Duodenal mucosa (tissue), 2 donors: ENCODE measurements around the gene CRYBB2.
"Not testable (repeated sequence)": the region's sequence is repeated elsewhere in the genome, so short reads cannot be mapped to it uniquely, and the experiment has no call there.

Experiments
- H3K27ac ChIP-seq: one replicate; pipeline ENCODE4 v1.7.0; 2013; ENCODE audit warnings: low read depth, low read length
- H3K27me3 ChIP-seq, 2 donors: one replicate each; pipeline ENCODE4 v1.7.0; 2013; ENCODE audit warnings: low read length in 2 of 2, control low read depth in 1 of 2; ENCODE audit not compliant: insufficient read depth in 2 of 2, control insufficient read depth in 1 of 2
- H3K36me3 ChIP-seq, 2 donors: one replicate each; pipeline ENCODE4 v1.7.0; 2013; ENCODE audit warnings: low read length in 2 of 2, control low read depth in 1 of 2; ENCODE audit not compliant: insufficient read depth in 2 of 2, control insufficient read depth in 1 of 2
- H3K4me1 ChIP-seq, 2 donors: one replicate each; pipeline ENCODE4 v1.7.0; 2013; ENCODE audit warnings: low read length in 2 of 2, control low read depth in 1 of 2; ENCODE audit not compliant: insufficient read depth in 2 of 2, control insufficient read depth in 1 of 2
- H3K4me3 ChIP-seq, 2 donors: one replicate each; pipeline ENCODE4 v1.7.0; 2013; ENCODE audit warnings: low read length in 2 of 2, low read depth in 1 of 2
- H3K9ac ChIP-seq, 2 donors: one replicate each; pipeline ENCODE4 v1.7.0; 2013; ENCODE audit warnings: low read length in 2 of 2, low read depth in 1 of 2
- H3K9me3 ChIP-seq, 2 donors: one replicate each; pipeline ENCODE4 v1.7.0; 2013; ENCODE audit warnings: low read length in 2 of 2, control low read depth in 1 of 2; ENCODE audit not compliant: control insufficient read depth in 1 of 2

The CRYBB2 gene

GRCh38 chr22:25219211-25219689 is at the start of gene CRYBB2:
TSS of gene CRYBB2 (plus strand) at chr22:25219639. CDS start at chr22:25221430, 1,791 bp downstream.
- Histone ChIP-seq H3K4me3 (no peak within 1 kb of the TSS), H3K9me3 (no peaks in the 10 kb centered on the region), H3K27me3 (peaks cover 0 to 9% of the 10 kb centered on the region in 2 donors), H3K4me1 (no peaks in the 10 kb centered on the region), H3K27ac (no peak within 1 kb of the TSS), H3K36me3 (no peaks in the 10 kb centered on the region), H3K9ac (no peak within 1 kb of the TSS)

- peaks cover 13 to 35% of the 10 kb centered on the region in 2 donors for H3K36me3 ChIP-seq
Observed at GRCh38 chr22:25170426-25170980, 48.9 kb upstream of the CRYBB2 start.

GRCh38 chr22:25172153-25172552 is 47.3 kb upstream of the CRYBB2 start:
- H3K27me3 ChIP-seq: no peaks in the 10 kb centered on the region
- H3K9ac ChIP-seq: no peak overlapping the region
- no peak overlapping the region for H3K27ac ChIP-seq
- no peaks in the 10 kb centered on the region for H3K4me1 ChIP-seq
- no peaks in the 10 kb centered on the region for H3K9me3 ChIP-seq
- H3K4me3 ChIP-seq: no peak overlapping the region
- H3K36me3 ChIP-seq: peaks cover 21 to 50% of the 10 kb centered on the region in 2 donors

More at GRCh38 chr22:25170426-25170980, 48.9 kb upstream of the CRYBB2 start:
- Histone ChIP-seq H3K9ac (no peak overlapping the region), H3K27ac (no peak overlapping the region), H3K4me3 (no peak overlapping the region), H3K4me1 (no peaks in the 10 kb centered on the region), H3K9me3 (no peaks in the 10 kb centered on the region), H3K27me3 (no peaks in the 10 kb centered on the region)

- H3K9me3 ChIP-seq: no peaks in the 10 kb centered on the region
- H3K27ac ChIP-seq: no peak overlapping the region
- H3K4me3 ChIP-seq: no peak overlapping the region
- H3K9ac ChIP-seq: no peak overlapping the region
- no peaks in the 10 kb centered on the region for H3K4me1 ChIP-seq
- no peaks in the 10 kb centered on the region for H3K27me3 ChIP-seq
- peaks cover 21 to 55% of the 10 kb centered on the region in 2 donors for H3K36me3 ChIP-seq
Observed at GRCh38 chr22:25174156-25174887, 45.1 kb upstream of the CRYBB2 start.

GRCh38 chr22:25174888-25175411 is 44.5 kb upstream of the CRYBB2 start:
- Histone ChIP-seq H3K27ac (no peak overlapping the region), H3K9me3 (no peaks in the 10 kb centered on the region), H3K4me3 (no peak overlapping the region), H3K27me3 (no peaks in the 10 kb centered on the region), H3K9ac (no peak overlapping the region), H3K4me1 (no peaks in the 10 kb centered on the region), H3K36me3 (peaks cover 21 to 59% of the 10 kb centered on the region in 2 donors)

- Histone ChIP-seq H3K9me3 (no peaks in the 10 kb centered on the region), H3K27ac (no peak overlapping the region), H3K9ac (no peak overlapping the region), H3K4me3 (no peak overlapping the region), H3K27me3 (no peaks in the 10 kb centered on the region), H3K36me3 (peaks cover 26 to 65% of the 10 kb centered on the region in 2 donors), H3K4me1 (no peaks in the 10 kb centered on the region)
Observed at GRCh38 chr22:25176175-25176574, 43.3 kb upstream of the CRYBB2 start.

GRCh38 chr22:25176799-25177198 is 42.6 kb upstream of the CRYBB2 start:
- no peaks in the 10 kb centered on the region for H3K4me1 ChIP-seq
- H3K9me3 ChIP-seq: no peaks in the 10 kb centered on the region
- no peak overlapping the region for H3K27ac ChIP-seq
- H3K4me3 ChIP-seq: no peak overlapping the region
- H3K36me3 ChIP-seq: peaks cover 26 to 69% of the 10 kb centered on the region in 2 donors
- no peak overlapping the region for H3K9ac ChIP-seq
- no peaks in the 10 kb centered on the region for H3K27me3 ChIP-seq

GRCh38 chr22:25177226-25177625 is 42.2 kb upstream of the CRYBB2 start:
- H3K36me3 ChIP-seq: peaks cover 23 to 65% of the 10 kb centered on the region in 2 donors
- no peak overlapping the region for H3K27ac ChIP-seq
- H3K4me1 ChIP-seq: no peaks in the 10 kb centered on the region
- no peak overlapping the region for H3K4me3 ChIP-seq
- no peak overlapping the region for H3K9ac ChIP-seq
- no peaks in the 10 kb centered on the region for H3K27me3 ChIP-seq
- H3K9me3 ChIP-seq: no peaks in the 10 kb centered on the region

- Histone ChIP-seq H3K9ac (no peak overlapping the region), H3K27me3 (no peaks in the 10 kb centered on the region), H3K36me3 (peaks cover 28 to 66% of the 10 kb centered on the region in 2 donors), H3K4me3 (no peak overlapping the region), H3K4me1 (no peaks in the 10 kb centered on the region), H3K27ac (no peak overlapping the region), H3K9me3 (no peaks in the 10 kb centered on the region)
Observed at GRCh38 chr22:25177895-25178294, 41.5 kb upstream of the CRYBB2 start.

- H3K27me3 ChIP-seq, H3K9me3 ChIP-seq, H3K4me1 ChIP-seq, H3K4me3 ChIP-seq, H3K27ac ChIP-seq, H3K9ac ChIP-seq: not testable (repeated sequence)
- H3K36me3 ChIP-seq: peaks cover 30 to 63% of the 10 kb centered on the region in 2 donors
Observed at GRCh38 chr22:25178348-25178747, 41.1 kb upstream of the CRYBB2 start.
